Trophoblast cell (in vitro differentiated cells and primary cell): ENCODE data around the gene CD300LG.
"Not testable (repeated sequence)": the region's sequence is repeated elsewhere in the genome, so short reads cannot be mapped to it uniquely, and the experiment has no call there.

ENCODE experiments used
- DNase-seq, 2 donors: peaks; one replicate each; pipeline ENCODE4 v3.0.0-alpha.2; 2016
- H2AFZ ChIP-seq: 2 replicates; pipeline ENCODE4 v1.6.1; 2013; ENCODE audit warnings: low read length, moderate library complexity, mild to moderate bottlenecking; ENCODE audit not compliant: insufficient read depth, poor library complexity
- H2AK5ac ChIP-seq: 2 replicates; pipeline ENCODE4 v1.6.1; 2013; ENCODE audit warnings: mild to moderate bottlenecking, low read length
- H2BK120ac ChIP-seq: 2 replicates; pipeline ENCODE4 v1.6.1; 2013; ENCODE audit warnings: low read length, mild to moderate bottlenecking, moderate library complexity; ENCODE audit not compliant: insufficient read depth, poor library complexity
- H2BK12ac ChIP-seq: 2 replicates; pipeline ENCODE4 v1.6.1; 2013; ENCODE audit warnings: mild to moderate bottlenecking, low read length, moderate library complexity
- H2BK5ac ChIP-seq: 2 replicates; pipeline ENCODE4 v1.6.1; 2013; ENCODE audit warnings: low read length, low read depth, moderate library complexity, mild to moderate bottlenecking; ENCODE audit not compliant: poor library complexity
- H3K14ac ChIP-seq: 2 replicates; pipeline ENCODE4 v1.6.1; 2013; ENCODE audit warnings: mild to moderate bottlenecking, low read length
- H3K18ac ChIP-seq: 2 replicates; pipeline ENCODE4 v1.6.1; 2013; ENCODE audit warnings: mild to moderate bottlenecking, low read length
- H3K23ac ChIP-seq: 2 replicates; pipeline ENCODE4 v1.6.1; 2013; ENCODE audit warnings: low read length
- H3K27ac ChIP-seq: 2 replicates; pipeline ENCODE4 v1.5.1; 2013; ENCODE audit warnings: low read depth, mild to moderate bottlenecking, inconsistent platforms, low read length, moderate library complexity
- H3K27me3 ChIP-seq: 2 replicates; pipeline ENCODE4 v1.6.1; 2013; ENCODE audit warnings: inconsistent platforms, mild to moderate bottlenecking, low read length, moderate library complexity; ENCODE audit not compliant: insufficient read depth
- H3K36me3 ChIP-seq, 2 experiments: 1 replicate in 1 of 2; 2 replicates in 1 of 2; pipeline ENCODE4 v1.6.1; 2013; ENCODE audit warnings: low read length in 2 of 2, mild to moderate bottlenecking in 2 of 2, moderate library complexity in 1 of 2; ENCODE audit not compliant: insufficient read depth in 2 of 2, control insufficient read depth in 1 of 2
- H3K4ac ChIP-seq: 2 replicates; pipeline ENCODE4 v1.6.1; 2013; ENCODE audit warnings: low read depth, mild to moderate bottlenecking, low read length, moderate library complexity
- H3K4me1 ChIP-seq, 2 experiments: 1 replicate in 1 of 2; 2 replicates in 1 of 2; pipeline ENCODE4 v1.6.1; 2013; ENCODE audit warnings: low read length in 2 of 2, mild to moderate bottlenecking in 2 of 2, moderate library complexity in 1 of 2; ENCODE audit not compliant: insufficient read depth in 2 of 2, control insufficient read depth in 1 of 2
- H3K4me2 ChIP-seq: 2 replicates; pipeline ENCODE4 v1.6.1; 2013; ENCODE audit warnings: inconsistent platforms, mild to moderate bottlenecking, low read length, moderate library complexity
- H3K4me3 ChIP-seq: 2 replicates; pipeline ENCODE4 v1.5.1; 2013; ENCODE audit warnings: mild to moderate bottlenecking, low read depth, low read length, inconsistent platforms
- H3K79me1 ChIP-seq: one replicate; pipeline ENCODE4 v1.6.1; 2013; ENCODE audit warnings: low read length
- H3K79me2 ChIP-seq: 2 replicates; pipeline ENCODE4 v1.6.1; 2013; ENCODE audit warnings: low read length, mild to moderate bottlenecking; ENCODE audit not compliant: control insufficient read depth, insufficient read depth, poor library complexity
- H3K9ac ChIP-seq: 2 replicates; pipeline ENCODE4 v1.6.1; 2013; ENCODE audit warnings: mild to moderate bottlenecking, low read length
- H3K9me3 ChIP-seq: 2 replicates; pipeline ENCODE4 v1.6.1; 2013; ENCODE audit warnings: low read depth, mild to moderate bottlenecking, control low read depth, inconsistent platforms, low read length; ENCODE audit not compliant: insufficient read depth
- H4K12ac ChIP-seq: 2 replicates; pipeline ENCODE4 v1.6.1; 2013; ENCODE audit warnings: low read depth, mild to moderate bottlenecking, low read length, moderate library complexity
- H4K8ac ChIP-seq: 2 replicates; pipeline ENCODE4 v1.6.1; 2013; ENCODE audit warnings: low read depth, mild to moderate bottlenecking, low read length, moderate library complexity
- H4K91ac ChIP-seq: one replicate; pipeline ENCODE4 v1.6.1; 2013; ENCODE audit warnings: low read depth, mild to moderate bottlenecking, low read length, moderate library complexity
- WGBS: extraction: QIAGEN DNeasy Blood & Tissue Kit; methylation state at CpG from one replicate; pipeline ENCODE4 v1.1.7; 2013; ENCODE audit warnings: missing lambda C conversion rate; ENCODE audit not compliant: insufficient read length, insufficient coverage; ENCODE audit errors: extremely low coverage; 5-methylcytosine and 5-hydroxymethylcytosine counted together

CD300LG gene

DNA sequence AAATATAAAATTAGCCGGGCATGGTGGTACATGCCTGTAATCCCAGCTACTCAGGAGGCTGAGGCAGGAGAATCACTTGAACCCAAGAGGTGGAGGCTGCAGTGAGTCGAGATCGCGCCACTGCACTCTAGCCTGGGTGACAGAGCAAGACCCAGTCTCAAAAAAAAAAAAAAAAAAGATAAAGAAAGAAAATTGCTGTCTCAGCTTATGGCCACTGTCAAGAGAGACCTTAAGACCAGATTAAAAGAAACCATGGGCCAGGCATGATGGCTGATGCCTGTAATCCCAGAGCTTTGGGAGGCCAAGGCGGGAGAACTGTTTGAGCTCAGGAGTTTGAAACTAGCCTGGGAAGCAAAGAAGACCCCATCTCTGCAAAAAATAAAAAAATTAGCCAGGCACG lies 22.1 kb downstream of the CD300LG start:
- not testable (repeated sequence) for DNase-seq, H3K9me3 ChIP-seq, H4K12ac ChIP-seq, H3K79me2 ChIP-seq, H3K27me3 ChIP-seq, H3K79me1 ChIP-seq, H3K14ac ChIP-seq, H2AFZ ChIP-seq, H4K8ac ChIP-seq, H2BK120ac ChIP-seq, H3K4ac ChIP-seq, H3K9ac ChIP-seq, H4K91ac ChIP-seq, H2BK12ac ChIP-seq, H3K4me1 ChIP-seq, H2BK5ac ChIP-seq, H3K4me3 ChIP-seq, H3K23ac ChIP-seq, H3K27ac ChIP-seq, H2AK5ac ChIP-seq, H3K18ac ChIP-seq, H3K4me2 ChIP-seq, H3K36me3 ChIP-seq
- WGBS: no CpG with 5 or more reads among the region's 6 CpGs

DNA sequence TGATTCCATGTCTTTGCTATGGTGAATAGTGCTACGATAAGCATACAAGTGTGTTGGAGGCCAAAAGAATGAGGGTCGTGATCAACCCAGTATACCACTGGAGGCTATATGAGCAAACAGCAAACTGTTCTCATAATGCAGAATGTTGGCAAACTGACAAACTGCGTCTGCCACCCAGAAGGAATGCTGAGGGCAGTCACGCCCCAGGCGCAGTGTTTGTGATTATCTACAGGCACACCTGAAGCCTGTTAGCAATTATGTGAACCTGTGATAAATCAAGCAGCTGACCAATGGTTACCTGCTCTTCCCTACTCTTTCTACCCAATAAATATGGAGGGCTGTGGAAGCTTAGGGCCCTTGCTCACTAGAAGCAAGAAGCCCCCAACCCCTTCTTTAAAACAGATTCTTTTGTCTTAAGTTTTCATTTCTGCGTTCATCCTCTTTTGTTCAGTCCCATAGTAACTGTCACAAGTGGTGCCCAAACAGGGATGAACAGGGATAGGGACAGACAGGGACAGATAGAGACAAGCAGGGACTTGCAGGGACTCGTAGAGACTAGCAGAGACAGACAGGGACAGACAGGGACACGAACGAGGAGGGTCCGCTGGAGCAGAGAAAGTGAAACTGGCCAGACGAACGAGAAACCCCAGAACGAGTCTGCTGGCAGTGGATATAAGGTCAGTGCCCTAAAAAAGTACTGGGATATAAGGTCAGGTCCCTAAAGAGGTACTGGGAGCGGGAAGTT lies 25.1 kb downstream of the CD300LG start:
- H3K27me3 ChIP-seq: no peaks in the 10 kb centered on the region
- H2BK5ac ChIP-seq: no peak overlapping the region
- no peaks in the 10 kb centered on the region for H3K36me3 ChIP-seq
- no peak overlapping the region for H3K4ac ChIP-seq
- no peak overlapping the region for H4K12ac ChIP-seq
- H3K4me3 ChIP-seq: no peak overlapping the region
- H3K23ac ChIP-seq: no peak overlapping the region
- no peaks in the 10 kb centered on the region for H3K79me2 ChIP-seq
- WGBS: no CpG with 5 or more reads among the region's 14 CpGs
- no peak overlapping the region for H3K18ac ChIP-seq
- H3K9ac ChIP-seq: no peak overlapping the region
- H3K9me3 ChIP-seq: no peaks in the 10 kb centered on the region
- H3K14ac ChIP-seq: no peak overlapping the region
- H4K91ac ChIP-seq: no peak overlapping the region
- H2BK120ac ChIP-seq: no peak overlapping the region
- H3K4me2 ChIP-seq: no peak overlapping the region
- H2BK12ac ChIP-seq: no peak overlapping the region
- H3K27ac ChIP-seq: no peak overlapping the region
- no peaks in the 10 kb centered on the region for H3K79me1 ChIP-seq
- no peak overlapping the region for H2AK5ac ChIP-seq
- no peaks in the 10 kb centered on the region for H3K4me1 ChIP-seq
- H2AFZ ChIP-seq: no peak overlapping the region
- DNase-seq: peak; percentile 88 to 93
- H4K8ac ChIP-seq: no peak overlapping the region

DNA sequence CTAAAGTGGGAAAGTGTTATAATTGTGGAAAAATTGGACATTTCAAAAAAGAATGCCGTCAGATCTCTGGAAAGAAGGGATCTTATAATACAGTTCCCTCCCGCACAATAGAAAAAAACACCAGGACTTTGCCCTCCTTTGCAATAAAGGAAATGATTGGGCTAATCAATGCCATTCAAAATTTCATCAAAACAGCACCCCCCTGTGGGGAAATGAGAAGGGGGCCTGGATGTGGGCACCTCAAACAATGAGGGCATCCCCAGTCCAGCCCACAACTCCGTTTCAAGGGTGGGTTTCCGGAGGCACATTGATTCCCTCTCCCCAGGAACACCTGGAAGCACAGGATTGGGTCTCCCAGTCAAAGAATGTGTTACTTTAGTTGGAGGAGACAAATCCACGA lies 26.1 kb downstream of the CD300LG start:
- Histone ChIP-seq H3K79me1 (no peaks in the 10 kb centered on the region), H2AK5ac (no peak overlapping the region), H3K18ac (no peak overlapping the region), H3K36me3 (no peaks in the 10 kb centered on the region), H3K4me3 (no peak overlapping the region), H3K4me2 (no peak overlapping the region), H3K27me3 (no peaks in the 10 kb centered on the region), H2BK5ac (no peak overlapping the region), H3K27ac (no peak overlapping the region), H2BK12ac (no peak overlapping the region), H3K9ac (no peak overlapping the region), H2BK120ac (no peak overlapping the region), H3K23ac (no peak overlapping the region), H3K4me1 (no peaks in the 10 kb centered on the region), H3K9me3 (no peaks in the 10 kb centered on the region), H2AFZ (no peak overlapping the region), H3K4ac (no peak overlapping the region), H4K12ac (no peak overlapping the region), H3K79me2 (no peaks in the 10 kb centered on the region), H3K14ac (no peak overlapping the region), H4K91ac (no peak overlapping the region), H4K8ac (no peak overlapping the region)
- no CpG with 5 or more reads among the region's 5 CpGs for WGBS
- DNase-seq: no peak

DNA sequence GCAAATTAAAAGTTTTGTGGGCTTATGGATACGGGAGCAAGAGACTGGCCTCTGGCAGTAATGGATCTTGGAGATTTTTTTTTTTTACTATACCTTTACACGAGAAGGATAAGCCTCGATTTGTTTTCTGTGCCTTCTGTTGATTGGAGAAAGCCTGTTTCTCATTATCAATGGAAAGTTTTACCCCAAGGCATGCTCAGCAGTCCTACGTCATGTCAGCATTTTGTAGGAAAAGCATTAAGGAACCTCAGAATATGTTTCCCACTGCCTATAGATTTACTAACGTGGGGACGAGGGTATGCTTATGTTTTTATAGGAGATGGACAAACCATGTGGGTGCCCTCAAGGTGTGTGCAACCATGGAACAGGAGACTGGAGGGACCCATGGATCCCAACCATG lies 26.8 kb downstream of the CD300LG start:
- Histone ChIP-seq H3K23ac (no peak overlapping the region), H2AK5ac (no peak overlapping the region), H3K27ac (no peak overlapping the region), H4K91ac (no peak overlapping the region), H2BK5ac (no peak overlapping the region), H2BK12ac (no peak overlapping the region), H3K4ac (no peak overlapping the region), H3K18ac (no peak overlapping the region), H3K14ac (no peak overlapping the region), H4K12ac (no peak overlapping the region), H2BK120ac (no peak overlapping the region), H3K27me3 (no peaks in the 10 kb centered on the region), H3K36me3 (no peaks in the 10 kb centered on the region), H3K79me2 (no peaks in the 10 kb centered on the region), H3K9me3 (no peaks in the 10 kb centered on the region), H3K79me1 (no peaks in the 10 kb centered on the region), H3K4me3 (no peak overlapping the region), H2AFZ (no peak overlapping the region), H4K8ac (no peak overlapping the region), H3K9ac (no peak overlapping the region), H3K4me1 (peaks cover 2% of the 10 kb centered on the region in 2 experiments), H3K4me2 (no peak overlapping the region)
- no CpG with 5 or more reads among the region's 6 CpGs for WGBS
- DNase-seq: peak in 1 of 2 donors; percentile 8
